Esophagus muscularis mucosa (tissue), 4 donors: ENCODE results near the gene IRF9.

ENCODE experiments used
- CTCF ChIP-seq, 3 experiments: fragments of 200-600 bp in 2 of 3; fragments of 450-650 bp in 1 of 3; sonication (generic) in 2 of 3; IDR thresholded peaks; one replicate each; pipeline ENCODE4 v1.5.1; 2017 to 2019; ENCODE audit warnings: antibody characterized with exemption in 3 of 3, mild to moderate bottlenecking in 2 of 3, moderate library complexity in 1 of 3
- EP300 ChIP-seq: sonication (generic); formaldehyde crosslinking; IDR thresholded peaks from one replicate; pipeline ENCODE4 v1.6.1; 2017; ENCODE audit warnings: antibody characterized with exemption
- POLR2A ChIP-seq: fragments of 450-650 bp; IDR thresholded peaks from one replicate; pipeline ENCODE4 v1.6.1; 2017; ENCODE audit warnings: antibody characterized with exemption, moderate library complexity, mild to moderate bottlenecking, low read depth
- POLR2AphosphoS5 ChIP-seq, 2 donors: sonication (generic); formaldehyde crosslinking; IDR thresholded peaks; one replicate each; pipeline ENCODE4 v1.6.1; 2017; ENCODE audit warnings: antibody characterized with exemption in 2 of 2

GRCh38 chr14:24186831-24187538, 25.9 kb downstream of the IRF9 start:
- TF ChIP-seq POLR2AphosphoS5 (IDR thresholded peaks at IDR 0.05), result no peak
- TF ChIP-seq CTCF (IDR thresholded peaks at IDR 0.05), result no peak
- TF ChIP-seq EP300, result no peak
- TF ChIP-seq POLR2A, result no peak
